CD4-positive, alpha-beta T cell treated with Interleukin-17A for 4 hours (primary cell): Measurements from ENCODE around the gene BCOR.

Source experiments
- DNase-seq: peaks from one replicate; pipeline ENCODE4 v3.0.0-alpha.2; 2020; ENCODE audit warnings: mixed read lengths

BCOR gene

GRCh38 chrX:40097504-40098263 is at the start of gene BCOR:
Gene BCOR (minus strand): TSS chrX:40097958. CDS start chrX:40077929, 20,029 bp downstream.
- DNase-seq = peak; percentile 89

GRCh38 chrX:40147126-40147952 is 49.6 kb upstream of the BCOR start:
- DNase-seq = no peak

GRCh38 chrX:40146262-40147125 is 48.7 kb upstream of the BCOR start:
- DNase-seq = peak; percentile 63

GRCh38 chrX:40145923-40146261 is 48.1 kb upstream of the BCOR start:
- no peak for DNase-seq

GRCh38 chrX:40145001-40145922 is 47.5 kb upstream of the BCOR start:
- DNase-seq = no peak

GRCh38 chrX:40144576-40144975 is 46.8 kb upstream of the BCOR start:
- no peak for DNase-seq

- no peak for DNase-seq
These were observed 46.2 kb upstream of the BCOR start for GRCh38 chrX:40143987-40144386.

- DNase-seq = no peak
These were observed 45.2 kb upstream of the BCOR start for GRCh38 chrX:40143001-40143400.

- DNase-seq = no peak
These were observed 44.7 kb upstream of the BCOR start for GRCh38 chrX:40142417-40142816.

GRCh38 chrX:40140706-40141499 is 43.1 kb upstream of the BCOR start:
- no peak for DNase-seq

GRCh38 chrX:40132751-40133150 is 35.0 kb upstream of the BCOR start:
- DNase-seq = no peak

- no peak for DNase-seq
These were observed 34.0 kb upstream of the BCOR start for GRCh38 chrX:40131654-40132337.

GRCh38 chrX:40130207-40130606 is 32.4 kb upstream of the BCOR start:
- DNase-seq = no peak

GRCh38 chrX:40127052-40127451 is 29.3 kb upstream of the BCOR start:
- peak; percentile 40 for DNase-seq

- no peak for DNase-seq
These were observed 24.7 kb upstream of the BCOR start for GRCh38 chrX:40122487-40122886.

- no peak for DNase-seq
These were observed 23.9 kb upstream of the BCOR start for GRCh38 chrX:40121618-40122017.

GRCh38 chrX:40120838-40121580 is 23.3 kb upstream of the BCOR start:
- no peak for DNase-seq

GRCh38 chrX:40117715-40118285 is 20.0 kb upstream of the BCOR start:
- no peak for DNase-seq

- DNase-seq = no peak
These were observed 19.2 kb upstream of the BCOR start for GRCh38 chrX:40116925-40117324.

GRCh38 chrX:40112996-40113395 is 15.2 kb upstream of the BCOR start:
- no peak for DNase-seq
